Measurements from ENCODE around the gene TAL2.

TAL2 gene

GRCh38 chr9:105681313-105681712 is 19.1 kb downstream of the TAL2 start:
- no peak overlapping the region for H3K4me3 ChIP-seq
- no peak for TF ChIP-seq CTCF (IDR thresholded peaks at IDR 0.05)
- H3K27ac ChIP-seq, result no peak overlapping the region
- DNase-seq (ENCODE audit: low spot score), result no peak

- no peak for TF ChIP-seq CTCF (IDR thresholded peaks at IDR 0.05)
Observed at GRCh38 chr9:105681724-105682123, 19.5 kb downstream of the TAL2 start.

GRCh38 chr9:105683688-105684275 is 21.5 kb downstream of the TAL2 start:
- H3K4me3 ChIP-seq, result no peak overlapping the region
- no peak overlapping the region for H3K27ac ChIP-seq
- DNase-seq (ENCODE audit: low spot score), result no peak
- TF ChIP-seq CTCF (IDR thresholded peaks at IDR 0.05), result no peak

More at GRCh38 chr9:105681724-105682123, 19.5 kb downstream of the TAL2 start:
- DNase-seq (ENCODE audit: low spot score), result no peak
- no peak overlapping the region for H3K4me3 ChIP-seq
- H3K27ac ChIP-seq, result no peak overlapping the region

GRCh38 chr9:105686936-105687335 is 24.7 kb downstream of the TAL2 start:
- H3K27ac ChIP-seq, result no peak overlapping the region
- no peak for DNase-seq (ENCODE audit: low spot score)
- no peak for TF ChIP-seq CTCF (IDR thresholded peaks at IDR 0.05)
- H3K4me3 ChIP-seq, result no peak overlapping the region

- H3K27ac ChIP-seq, result no peak overlapping the region
- no peak for DNase-seq (ENCODE audit: low spot score)
- H3K4me3 ChIP-seq, result no peak overlapping the region
- TF ChIP-seq CTCF (IDR thresholded peaks at IDR 0.05), result no peak
Observed at GRCh38 chr9:105690742-105691141, 28.5 kb downstream of the TAL2 start.

GRCh38 chr9:105693435-105694189 is 31.4 kb downstream of the TAL2 start:
- no peak for TF ChIP-seq CTCF (IDR thresholded peaks at IDR 0.05)
- DNase-seq (ENCODE audit: low spot score), result no peak
- Histone ChIP-seq H3K4me3 (peak overlapping the region; percentile 86), H3K27ac (peak overlapping the region in 1 of 2 donors; percentile 80)
